ENCODE results near the gene IDS. TPM values are rescaled to one million over a fixed set of nuclear protein-coding genes. Genes with fewer than 3 reads are reported as not detected.

The IDS gene
- total and polyA plus RNA-seq, 2 donors (not counting 3 experiments of a cell fraction or from before 2014, with no cell fraction given) = 35.2 to 44.0 TPM

DNA sequence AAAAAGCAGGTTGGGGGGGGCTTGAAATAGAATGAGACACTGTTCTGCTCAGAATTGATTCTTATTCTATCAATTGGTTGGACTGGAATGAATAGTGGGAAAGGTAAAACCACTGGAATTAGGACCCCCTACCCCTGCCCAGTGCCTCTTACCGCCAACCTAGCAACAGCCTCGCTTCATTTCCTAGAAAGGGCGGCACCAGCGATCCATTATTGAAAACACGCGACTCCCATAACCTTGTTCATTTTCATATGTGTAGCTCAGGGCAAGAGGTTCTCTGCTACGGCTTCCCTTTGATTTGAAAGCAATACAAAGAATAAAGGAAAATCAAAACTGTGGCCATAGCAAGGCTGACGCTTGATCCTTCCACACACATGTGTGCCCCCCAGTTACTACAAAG is 33.7 kb downstream of the IDS start:
- no peaks in the 10 kb centered on the region for H3K9me3 ChIP-seq (replicated peaks; ENCODE audit: control insufficient read depth, insufficient read depth, low read length)
- DNase-seq (ENCODE audit: low read depth, low spot score) = no peak
- no peak for FAIRE-seq
- H3K9ac ChIP-seq (replicated peaks; ENCODE audit: extremely low read depth, insufficient read depth, low read length) = no peak overlapping the region
- no peak overlapping the region for H3K4me2 ChIP-seq (ENCODE audit: insufficient read depth, low read length)
- H3K27me3 ChIP-seq (ENCODE audit: control insufficient read depth in 2 of 2, insufficient read depth in 2 of 2, low read length in 2 of 2) = no peaks in the 10 kb centered on the region
- H4K20me1 ChIP-seq (replicated peaks; ENCODE audit: control insufficient read depth, extremely low read depth, insufficient read depth, low read length) = no peaks in the 10 kb centered on the region
- no peak overlapping the region for H3K27ac ChIP-seq (ENCODE audit: insufficient read depth, low read depth, low read length)
- no peaks in the 10 kb centered on the region for H3K36me3 ChIP-seq (ENCODE audit: control insufficient read depth in 2 of 2, extremely low read depth in 1 of 2, insufficient read depth in 2 of 2, low read length in 2 of 2)
- intact Hi-C loops (cut with micrococcal nuclease) (loop anchor here (1.0 to 2.0 kb wide), 2 partner anchors 941 to 1422 kb away; no protein-coding TSS in a partner anchor), dilution Hi-C loops (cut with MboI; ENCODE audit: extremely low pct_ligation_motif_present, low sequenced_read_pairs) (no loop called here)
- BruUV-seq (replicated peaks) = no TSS peak
- TF ChIP-seq EZH2 (IDR thresholded peaks at IDR 0.05; ENCODE audit: borderline replicate concordance, low read depth, low read length, severe bottlenecking) (no peak), POLR2AphosphoS5 (IDR thresholded peaks at IDR 0.05; ENCODE audit: insufficient read depth, low read depth, low read length) (no peak), FOS (IDR thresholded peaks at IDR 0.05; ENCODE audit: borderline replicate concordance, insufficient read depth, low read length) (no peak), MYC (IDR thresholded peaks at IDR 0.05; ENCODE audit: low read depth, low read length) (no peak), GATA2 (IDR thresholded peaks at IDR 0.05; ENCODE audit: insufficient read depth, insufficient read length, low read depth, low read length) (no peak), JUN (IDR thresholded peaks at IDR 0.05; ENCODE audit: borderline replicate concordance, insufficient read depth, insufficient read length, low read depth) (no peak), POLR2A (IDR thresholded peaks at IDR 0.05; ENCODE audit: low read depth, low read length) (no peak)
- TF ChIP-seq, protein P1, sequence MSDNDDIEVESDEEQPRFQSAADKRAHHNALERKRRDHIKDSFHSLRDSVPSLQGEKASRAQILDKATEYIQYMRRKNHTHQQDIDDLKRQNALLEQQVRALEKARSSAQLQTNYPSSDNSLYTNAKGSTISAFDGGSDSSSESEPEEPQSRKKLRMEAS (IDR thresholded peaks at IDR 0.05; ENCODE audit: insufficient read depth, insufficient read length) = no peak
- TF ChIP-seq, protein P2, sequence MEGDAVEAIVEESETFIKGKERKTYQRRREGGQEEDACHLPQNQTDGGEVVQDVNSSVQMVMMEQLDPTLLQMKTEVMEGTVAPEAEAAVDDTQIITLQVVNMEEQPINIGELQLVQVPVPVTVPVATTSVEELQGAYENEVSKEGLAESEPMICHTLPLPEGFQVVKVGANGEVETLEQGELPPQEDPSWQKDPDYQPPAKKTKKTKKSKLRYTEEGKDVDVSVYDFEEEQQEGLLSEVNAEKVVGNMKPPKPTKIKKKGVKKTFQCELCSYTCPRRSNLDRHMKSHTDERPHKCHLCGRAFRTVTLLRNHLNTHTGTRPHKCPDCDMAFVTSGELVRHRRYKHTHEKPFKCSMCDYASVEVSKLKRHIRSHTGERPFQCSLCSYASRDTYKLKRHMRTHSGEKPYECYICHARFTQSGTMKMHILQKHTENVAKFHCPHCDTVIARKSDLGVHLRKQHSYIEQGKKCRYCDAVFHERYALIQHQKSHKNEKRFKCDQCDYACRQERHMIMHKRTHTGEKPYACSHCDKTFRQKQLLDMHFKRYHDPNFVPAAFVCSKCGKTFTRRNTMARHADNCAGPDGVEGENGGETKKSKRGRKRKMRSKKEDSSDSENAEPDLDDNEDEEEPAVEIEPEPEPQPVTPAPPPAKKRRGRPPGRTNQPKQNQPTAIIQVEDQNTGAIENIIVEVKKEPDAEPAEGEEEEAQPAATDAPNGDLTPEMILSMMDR (IDR thresholded peaks at IDR 0.05; ENCODE audit: extremely low read depth in 1 of 2, insufficient read depth in 1 of 2, low read depth in 1 of 2, low read length in 2 of 2) = no peak
- no peaks in the 10 kb centered on the region for H3K9me1 ChIP-seq (replicated peaks; ENCODE audit: control insufficient read depth, extremely low read depth, insufficient read depth, low read length)
- no peak overlapping the region for H2AFZ ChIP-seq (ENCODE audit: low read depth, low read length)
- H3K4me3 ChIP-seq (replicated peaks in 1 of 3; ENCODE audit: insufficient read depth in 1 of 3, low read depth in 1 of 3, low read length in 3 of 3) = no peak overlapping the region
- peaks cover 5% of the 10 kb centered on the region for H3K4me1 ChIP-seq (ENCODE audit: control insufficient read depth, extremely low read depth, insufficient read depth, low read length)
- no peaks in the 10 kb centered on the region for H3K79me2 ChIP-seq (ENCODE audit: control insufficient read depth, insufficient read depth, low read length)
- CTCF ChIA-PET = interaction anchor here (0.7 to 1.8 kb wide), 13 partner anchors 8 to 1424 kb away, joined by 3 to 12 read pairs (median 5); no protein-coding TSS in a partner anchor
- POLR2A ChIA-PET = no interaction called here

Measured in endothelial cell of umbilical vein (primary cell).